Ectodermal cell (in vitro differentiated cells): ENCODE data around the gene CNKSR2.

Experiments used
- H3K27ac ChIP-seq: 2 replicates; pipeline ENCODE4 v1.7.0; 2013; ENCODE audit warnings: mild to moderate bottlenecking, low read depth, low read length; ENCODE audit not compliant: insufficient read depth, poor library complexity, severe bottlenecking
- H3K27me3 ChIP-seq: 2 replicates; pipeline ENCODE4 v1.7.0; 2013; ENCODE audit warnings: mild to moderate bottlenecking, low read length; ENCODE audit not compliant: insufficient read depth, control insufficient read depth, poor library complexity, severe bottlenecking
- H3K36me3 ChIP-seq: one replicate; pipeline ENCODE4 v1.7.0; 2013; ENCODE audit warnings: low read length; ENCODE audit not compliant: control insufficient read depth, insufficient read depth
- H3K4me1 ChIP-seq: one replicate; pipeline ENCODE4 v1.7.0; 2013; ENCODE audit warnings: low read length; ENCODE audit not compliant: control insufficient read depth, insufficient read depth
- H3K4me3 ChIP-seq: 2 replicates; pipeline ENCODE4 v1.7.0; 2013; ENCODE audit warnings: low read depth, low read length, control low read depth; ENCODE audit not compliant: insufficient read depth
- H3K9me3 ChIP-seq: 2 replicates; pipeline ENCODE4 v1.7.0; 2013; ENCODE audit warnings: mild to moderate bottlenecking, low read length, moderate library complexity; ENCODE audit not compliant: control insufficient read depth
- WGBS, 2 experiments: methylation state at CpG; one replicate each; pipeline ENCODE4 v1.1.7; 2013; ENCODE audit warnings: missing lambda C conversion rate in 2 of 2; 5-methylcytosine and 5-hydroxymethylcytosine counted together

Gene CNKSR2

GRCh38 chrX:21382715-21383114, 8.5 kb downstream of the CNKSR2 start:
- Histone ChIP-seq H3K4me3 (no peak overlapping the region), H3K9me3 (no peaks in the 10 kb centered on the region), H3K4me1 (no peaks in the 10 kb centered on the region), H3K36me3 (no peaks in the 10 kb centered on the region), H3K27ac (no peak overlapping the region), H3K27me3 (no peaks in the 10 kb centered on the region)
- no CpG with 5 or more reads among the region's 2 CpGs for WGBS, 2 experiments

GRCh38 chrX:21383546-21383945, 9.3 kb downstream of the CNKSR2 start:
- H3K27me3 ChIP-seq, result no peaks in the 10 kb centered on the region

GRCh38 chrX:21384178-21384577, 10.0 kb downstream of the CNKSR2 start:
- H3K9me3 ChIP-seq, result no peaks in the 10 kb centered on the region
- H3K4me1 ChIP-seq, result no peaks in the 10 kb centered on the region
- no peaks in the 10 kb centered on the region for H3K27me3 ChIP-seq
- no peak overlapping the region for H3K4me3 ChIP-seq
- WGBS, 2 experiments, result 100% methylated on average over 1 of the region's 1 CpG
- H3K27ac ChIP-seq, result no peak overlapping the region
- H3K36me3 ChIP-seq, result no peaks in the 10 kb centered on the region

More at GRCh38 chrX:21383546-21383945, 9.3 kb downstream of the CNKSR2 start:
- no peaks in the 10 kb centered on the region for H3K36me3 ChIP-seq
- H3K9me3 ChIP-seq, result no peaks in the 10 kb centered on the region
- H3K4me1 ChIP-seq, result no peaks in the 10 kb centered on the region
- H3K27ac ChIP-seq, result no peak overlapping the region
- no peak overlapping the region for H3K4me3 ChIP-seq
- 100% methylated on average over 1 of the region's 2 CpGs; no CpG with 5 or more reads in 1 of the 2 experiments for WGBS, 2 experiments

- Histone ChIP-seq H3K27ac (no peak overlapping the region), H3K4me1 (no peaks in the 10 kb centered on the region), H3K9me3 (no peaks in the 10 kb centered on the region), H3K36me3 (no peaks in the 10 kb centered on the region), H3K27me3 (no peaks in the 10 kb centered on the region), H3K4me3 (no peak overlapping the region)
- 13 to 30% methylated on average over 1 of the region's 1 CpG for WGBS, 2 experiments
Measured at GRCh38 chrX:21394792-21395191, 20.6 kb downstream of the CNKSR2 start.

GRCh38 chrX:21398426-21398825, 24.2 kb downstream of the CNKSR2 start:
- H3K9me3 ChIP-seq, result no peaks in the 10 kb centered on the region
- WGBS, 2 experiments, result 95% methylated on average over 2 of the region's 3 CpGs; no CpG with 5 or more reads in 1 of the 2 experiments
- H3K4me3 ChIP-seq, result no peak overlapping the region
- H3K4me1 ChIP-seq, result no peaks in the 10 kb centered on the region
- H3K36me3 ChIP-seq, result no peaks in the 10 kb centered on the region
- H3K27me3 ChIP-seq, result no peaks in the 10 kb centered on the region
- H3K27ac ChIP-seq, result no peak overlapping the region

GRCh38 chrX:21400408-21401121, 26.3 kb downstream of the CNKSR2 start:
- Histone ChIP-seq H3K9me3 (no peaks in the 10 kb centered on the region), H3K27ac (no peak overlapping the region), H3K4me3 (no peak overlapping the region), H3K27me3 (no peaks in the 10 kb centered on the region), H3K36me3 (no peaks in the 10 kb centered on the region), H3K4me1 (no peaks in the 10 kb centered on the region)
- WGBS, 2 experiments, result no CpG with 5 or more reads among the region's 1 CpG

- 74 to 100% methylated on average over 1 to 2 of the region's 2 CpGs for WGBS, 2 experiments
- H3K4me1 ChIP-seq, result no peaks in the 10 kb centered on the region
Measured at GRCh38 chrX:21408307-21408706, 34.1 kb downstream of the CNKSR2 start.

GRCh38 chrX:21408788-21409187, 34.6 kb downstream of the CNKSR2 start:
- no peaks in the 10 kb centered on the region for H3K27me3 ChIP-seq
- no peaks in the 10 kb centered on the region for H3K36me3 ChIP-seq
- no peak overlapping the region for H3K27ac ChIP-seq
- WGBS, 2 experiments, result 88% methylated on average over 1 of the region's 1 CpG; no CpG with 5 or more reads in 1 of the 2 experiments
- H3K4me3 ChIP-seq, result no peak overlapping the region
- H3K4me1 ChIP-seq, result no peaks in the 10 kb centered on the region
- H3K9me3 ChIP-seq, result no peaks in the 10 kb centered on the region

More at GRCh38 chrX:21408307-21408706, 34.1 kb downstream of the CNKSR2 start:
- no peaks in the 10 kb centered on the region for H3K27me3 ChIP-seq
- H3K4me3 ChIP-seq, result no peak overlapping the region
- no peaks in the 10 kb centered on the region for H3K9me3 ChIP-seq
- no peak overlapping the region for H3K27ac ChIP-seq
- H3K36me3 ChIP-seq, result no peaks in the 10 kb centered on the region

- Histone ChIP-seq H3K9me3 (no peaks in the 10 kb centered on the region), H3K4me3 (no peak overlapping the region), H3K4me1 (no peaks in the 10 kb centered on the region), H3K27ac (no peak overlapping the region), H3K36me3 (no peaks in the 10 kb centered on the region), H3K27me3 (no peaks in the 10 kb centered on the region)
- 91 to 97% methylated on average over 3 of the region's 3 CpGs for WGBS, 2 experiments
Measured at GRCh38 chrX:21412029-21412428, 37.8 kb downstream of the CNKSR2 start.

GRCh38 chrX:21412883-21413282, 38.7 kb downstream of the CNKSR2 start:
- 92 to 97% methylated on average over 3 of the region's 3 CpGs for WGBS, 2 experiments
- no peak overlapping the region for H3K4me3 ChIP-seq
- no peak overlapping the region for H3K27ac ChIP-seq
- no peaks in the 10 kb centered on the region for H3K36me3 ChIP-seq
- H3K27me3 ChIP-seq, result no peaks in the 10 kb centered on the region
- no peaks in the 10 kb centered on the region for H3K9me3 ChIP-seq
- no peaks in the 10 kb centered on the region for H3K4me1 ChIP-seq
